ENCODE data around the gene SLC35E4. TPM values are rescaled to one million over a fixed set of nuclear protein-coding genes. Genes with fewer than 3 reads are reported as not detected.
A peak's percentile ranks its signal among the peaks of the same experiment; 100 is the strongest.

SLC35E4 gene
- total and polyA plus RNA-seq, 9 of the 15 experiments (the other 6 are each of a cell fraction or from before 2014, with no cell fraction given): 0.06 to 2.3 (median 0.86) TPM; not detected in 1

DNA sequence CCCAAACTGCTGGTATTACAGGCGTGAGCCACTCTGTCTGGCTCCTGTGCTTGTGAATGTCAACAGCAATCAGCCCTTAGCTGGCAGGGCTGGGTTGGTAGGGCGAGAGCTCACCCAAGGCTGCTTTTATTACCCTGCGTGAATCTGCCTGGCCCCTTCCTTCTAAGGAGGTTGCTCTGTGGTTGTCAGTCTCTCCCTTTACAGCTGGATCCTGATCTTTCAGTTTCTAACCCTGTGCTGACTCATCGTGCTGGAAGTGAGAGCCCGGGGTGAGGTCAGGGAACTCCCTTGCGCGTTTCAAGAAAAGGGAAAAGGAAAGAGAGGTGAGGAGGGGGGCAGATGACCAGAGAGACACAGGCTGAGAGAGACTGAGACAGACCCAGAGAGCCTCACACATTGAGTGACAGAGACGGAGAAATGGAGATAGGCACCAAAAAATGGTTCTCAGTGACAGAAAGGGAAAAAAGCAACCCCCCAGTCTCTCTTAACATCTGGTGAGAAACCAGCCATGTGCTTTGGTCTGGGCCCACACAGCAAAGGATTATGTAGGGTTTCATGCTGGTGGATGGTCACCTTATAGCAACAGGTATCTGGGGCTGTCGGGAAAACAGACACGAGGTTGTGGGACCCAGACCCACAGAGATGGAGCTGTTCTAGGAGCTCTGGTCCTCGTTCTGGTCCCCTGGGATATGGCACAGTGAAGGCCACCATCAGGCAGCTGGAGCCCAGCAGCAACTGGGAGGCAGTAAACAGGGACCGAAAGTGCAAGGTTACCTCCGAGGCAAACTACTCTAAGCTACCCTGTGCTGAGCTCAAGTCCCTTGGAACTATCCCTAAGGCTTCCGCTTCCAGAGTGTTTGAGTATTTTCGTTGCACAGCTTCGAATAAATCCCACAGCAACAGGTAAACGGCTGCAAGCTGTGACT lies 26.1 kb upstream of the SLC35E4 start (continued):
- TF ChIP-seq MGA (IDR thresholded peaks at IDR 0.05) (peak; percentile 87), ZNF3 (CRISPR knock-in tag; IDR thresholded peaks at IDR 0.05) (no peak), BRCA1 (IDR thresholded peaks at IDR 0.05) (no peak), BRCA1 (CRISPR knock-in tag; IDR thresholded peaks at IDR 0.05) (no peak)
- TF ChIP-seq, protein P1, sequence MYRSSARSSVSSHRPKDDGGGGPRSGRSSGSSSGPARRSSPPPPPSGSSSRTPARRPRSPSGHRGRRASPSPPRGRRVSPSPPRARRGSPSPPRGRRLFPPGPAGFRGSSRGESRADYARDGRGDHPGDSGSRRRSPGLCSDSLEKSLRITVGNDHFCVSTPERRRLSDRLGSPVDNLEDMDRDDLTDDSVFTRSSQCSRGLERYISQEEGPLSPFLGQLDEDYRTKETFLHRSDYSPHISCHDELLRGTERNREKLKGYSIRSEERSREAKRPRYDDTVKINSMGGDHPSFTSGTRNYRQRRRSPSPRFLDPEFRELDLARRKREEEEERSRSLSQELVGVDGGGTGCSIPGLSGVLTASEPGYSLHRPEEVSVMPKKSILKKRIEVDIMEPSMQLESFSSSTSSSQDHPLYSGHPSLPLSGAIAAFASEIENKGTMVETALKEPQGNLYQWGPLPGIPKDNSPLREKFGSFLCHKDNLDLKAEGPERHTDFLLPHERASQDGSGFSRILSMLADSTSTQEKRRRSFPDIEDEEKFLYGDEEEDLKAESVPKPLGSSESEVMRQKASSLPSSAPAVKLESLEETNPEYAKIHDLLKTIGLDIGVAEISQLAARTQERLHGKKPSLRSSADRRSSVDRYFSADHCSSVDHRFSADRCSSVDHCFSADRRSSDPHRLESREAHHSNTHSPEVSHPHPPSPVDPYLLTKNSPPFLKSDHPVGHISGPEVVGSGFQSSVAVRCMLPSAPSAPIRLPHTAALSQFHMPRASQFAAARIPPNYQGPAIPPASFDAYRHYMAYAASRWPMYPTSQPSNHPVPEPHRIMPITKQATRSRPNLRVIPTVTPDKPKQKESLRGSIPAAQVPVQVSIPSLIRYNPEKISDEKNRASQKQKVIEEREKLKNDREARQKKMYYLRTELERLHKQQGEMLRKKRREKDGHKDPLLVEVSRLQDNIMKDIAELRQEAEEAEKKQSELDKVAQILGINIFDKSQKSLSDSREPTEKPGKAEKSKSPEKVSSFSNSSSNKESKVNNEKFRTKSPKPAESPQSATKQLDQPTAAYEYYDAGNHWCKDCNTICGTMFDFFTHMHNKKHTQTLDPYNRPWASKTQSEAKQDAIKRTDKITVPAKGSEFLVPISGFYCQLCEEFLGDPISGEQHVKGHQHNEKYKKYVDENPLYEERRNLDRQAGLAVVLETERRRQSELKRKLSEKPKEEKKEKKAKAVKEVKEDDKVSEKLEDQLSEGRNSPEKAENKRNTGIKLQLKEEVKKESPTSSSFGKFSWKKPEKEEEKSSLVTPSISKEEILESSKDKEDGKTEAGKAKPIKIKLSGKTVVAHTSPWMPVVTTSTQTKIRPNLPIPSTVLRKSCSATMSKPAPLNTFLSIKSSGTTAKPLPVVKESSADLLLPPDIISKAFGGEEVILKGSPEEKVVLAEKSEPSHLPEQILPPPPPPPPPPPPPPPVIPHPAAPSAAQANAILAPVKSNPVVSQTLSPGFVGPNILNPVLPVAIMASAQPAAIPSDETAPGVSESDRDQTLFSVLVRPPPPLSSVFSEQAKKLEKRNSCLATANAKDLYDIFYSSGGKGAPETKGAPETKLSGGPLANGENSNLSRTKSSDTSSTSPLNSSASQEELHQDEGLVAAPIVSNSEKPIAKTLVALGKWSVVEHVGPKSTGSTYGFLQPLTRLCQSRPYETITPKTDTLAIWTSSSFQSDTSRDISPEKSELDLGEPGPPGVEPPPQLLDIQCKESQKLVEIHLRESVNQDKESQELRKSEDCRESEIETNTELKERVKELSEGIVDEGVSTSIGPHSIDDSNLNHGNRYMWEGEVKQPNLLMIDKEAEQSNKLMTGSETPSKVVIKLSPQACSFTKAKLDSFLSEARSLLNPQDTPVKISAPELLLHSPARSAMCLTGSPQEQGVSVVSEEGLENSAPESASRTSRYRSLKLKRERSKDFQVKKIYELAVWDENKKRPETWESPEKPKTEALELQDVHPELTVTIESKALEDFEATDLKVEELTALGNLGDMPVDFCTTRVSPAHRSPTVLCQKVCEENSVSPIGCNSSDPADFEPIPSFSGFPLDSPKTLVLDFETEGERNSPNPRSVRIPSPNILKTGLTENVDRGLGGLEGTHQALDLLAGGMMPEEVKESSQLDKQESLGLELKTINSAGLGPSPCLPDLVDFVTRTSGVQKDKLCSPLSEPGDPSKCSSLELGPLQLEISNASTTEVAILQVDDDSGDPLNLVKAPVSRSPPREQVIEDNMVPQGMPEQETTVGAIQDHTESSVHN (IDR thresholded peaks at IDR 0.05; ENCODE audit: borderline replicate concordance in 1 of 2, low read depth in 1 of 2): peak in 1 of 2 experiments; percentile 82; a peak in 1 of 4 replicates
